ENCODE results near the gene NR2E3. TPM values are rescaled to one million over a fixed set of nuclear protein-coding genes. Genes with fewer than 3 reads are reported as not detected.
"Not testable (repeated sequence)": the region's sequence is repeated elsewhere in the genome, so short reads cannot be mapped to it uniquely, and the experiment has no call there.

The NR2E3 gene
- total and polyA plus RNA-seq, 4 donors, result 0.06 to 0.80 (median 0.30) TPM

- no peaks in the 10 kb centered on the region for H3K27me3 ChIP-seq (ENCODE audit: control insufficient read depth in 3 of 3, insufficient read depth in 3 of 3, low read length in 2 of 3)
- no peak for DNase-seq
- no peak overlapping the region for H3K9ac ChIP-seq (ENCODE audit: insufficient read depth in 1 of 2, low read length in 2 of 2)
- WGBS, 2 donors, result 98 to 100% methylated on average over 1 of the region's 1 CpG
- TF ChIP-seq CTCF (IDR thresholded peaks at IDR 0.05; ENCODE audit: control extremely low read depth, extremely low read depth), result no peak
- H3K4me3 ChIP-seq, result no peak overlapping the region
- no peak for ATAC-seq (ENCODE audit: insufficient read depth, low FRiP score)
- H3K27ac ChIP-seq (ENCODE audit: low read depth in 1 of 2, low read length in 1 of 2), result no peak overlapping the region
- peaks cover 3 to 17% (median 10%) of the 10 kb centered on the region in 4 donors for H3K36me3 ChIP-seq (ENCODE audit: control insufficient read depth in 4 of 4, insufficient read depth in 4 of 4, low read length in 4 of 4)
- no peaks in the 10 kb centered on the region for H3K4me1 ChIP-seq (ENCODE audit: control insufficient read depth in 5 of 5, insufficient read depth in 5 of 5, low read length in 5 of 5)
- H3K9me3 ChIP-seq (ENCODE audit: control insufficient read depth in 4 of 4, insufficient read depth in 3 of 4, low read length in 3 of 4), result peaks cover 0 to 1% (median 0%) of the 10 kb centered on the region in 4 donors
Measured at GRCh38 chr15:71853543-71853942, 43.2 kb downstream of the NR2E3 start.

GRCh38 chr15:71858232-71858631 is 47.9 kb downstream of the NR2E3 start:
- H3K27ac ChIP-seq (ENCODE audit: low read depth in 1 of 2, low read length in 1 of 2); H3K4me3 ChIP-seq; ATAC-seq (ENCODE audit: insufficient read depth, low FRiP score); H3K9ac ChIP-seq (ENCODE audit: insufficient read depth in 1 of 2, low read length in 2 of 2); DNase-seq; H3K4me1 ChIP-seq (ENCODE audit: control insufficient read depth in 5 of 5, insufficient read depth in 5 of 5, low read length in 5 of 5); H3K9me3 ChIP-seq (ENCODE audit: control insufficient read depth in 4 of 4, insufficient read depth in 3 of 4, low read length in 3 of 4); H3K27me3 ChIP-seq (ENCODE audit: control insufficient read depth in 3 of 3, insufficient read depth in 3 of 3, low read length in 2 of 3): not testable (repeated sequence)
- WGBS, 2 donors, result 95% methylated on average over 4 of the region's 4 CpGs
- H3K36me3 ChIP-seq (ENCODE audit: control insufficient read depth in 4 of 4, insufficient read depth in 4 of 4, low read length in 4 of 4), result peaks cover 2 to 27% (median 6%) of the 10 kb centered on the region in 4 donors

Small RNAs within 50 kb of the gene (small RNA-seq; reads per million reads assigned to genes)
- gene RNA5SP399 (ENCODE audit: low replicate concordance), result not detected

All from lung (tissue), 13 donors.